ENCODE results near the gene STEAP1B. TPM values are rescaled to one million over a fixed set of nuclear protein-coding genes. Genes with fewer than 3 reads are reported as not detected.

Gene STEAP1B
- polyA plus RNA-seq, 1 of the 3 experiments (the other 2 are of a cell fraction) = 14.7 TPM

DNA sequence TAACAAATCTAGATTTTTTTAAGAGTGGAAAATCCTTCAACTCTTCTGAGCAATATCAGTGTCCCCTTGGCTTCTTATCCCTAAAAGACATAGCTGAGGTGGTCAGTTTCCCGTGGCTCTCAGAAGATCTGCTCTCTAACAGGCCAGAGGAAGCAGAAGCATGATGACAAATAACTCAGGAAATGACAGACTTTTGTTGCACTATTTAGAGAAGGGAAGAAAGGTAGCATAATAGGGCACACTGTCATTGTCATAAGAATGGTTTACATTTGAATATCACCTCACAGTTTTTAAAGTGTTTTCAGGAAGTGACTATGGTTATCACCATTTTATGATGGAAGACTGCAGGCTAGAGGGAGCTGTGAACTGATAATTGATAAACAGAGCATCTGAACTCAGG, 109.5 kb downstream of the STEAP1B start:
- no peak overlapping the region for H3K4me2 ChIP-seq
- H3K36me3 ChIP-seq (replicated peaks in 1 of 2; ENCODE audit: control insufficient read depth in 1 of 2, insufficient read depth in 2 of 2, low read length in 1 of 2) = no peaks in the 10 kb centered on the region
- H2AFZ ChIP-seq (ENCODE audit: low read depth) = no peak overlapping the region
- CTCF ChIA-PET = interaction anchor here (0.9 to 1.4 kb wide), 3 partner anchors 9 to 14 kb away, joined by 3 read pairs; no protein-coding TSS in a partner anchor
- POLR2A ChIA-PET = no interaction called here
- no peak overlapping the region for H3K27ac ChIP-seq (ENCODE audit: low read depth in 2 of 2, low read length in 1 of 2)
- H3K9me2 ChIP-seq = no peaks in the 10 kb centered on the region
- H3K27me3 ChIP-seq (ENCODE audit: insufficient read depth) = no peaks in the 10 kb centered on the region
- no peaks in the 10 kb centered on the region for H3K9me3 ChIP-seq
- no peaks in the 10 kb centered on the region for H3K79me2 ChIP-seq (ENCODE audit: insufficient read depth)
- H3K9ac ChIP-seq = no peak overlapping the region
- DNase-seq = no peak
- no peaks in the 10 kb centered on the region for H4K20me1 ChIP-seq (ENCODE audit: insufficient read depth)
- TF ChIP-seq TCF12 (IDR thresholded peaks at IDR 0.05) (no peak), RXRA (IDR thresholded peaks at IDR 0.05; ENCODE audit: borderline replicate concordance, low read depth) (no peak), GATA2 (CRISPR knock-in tag; IDR thresholded peaks at IDR 0.05) (no peak), JUND (IDR thresholded peaks at IDR 0.05) (no peak), EZH2phosphoT487 (IDR thresholded peaks at IDR 0.05; ENCODE audit: borderline replicate concordance, low read depth) (no peak), FOXJ3 (CRISPR knock-in tag; IDR thresholded peaks at IDR 0.05) (no peak), MXI1 (IDR thresholded peaks at IDR 0.05; ENCODE audit: low read depth, low read length) (no peak), FOXM1 (IDR thresholded peaks at IDR 0.05; ENCODE audit: low read depth) (no peak), TAF1 (IDR thresholded peaks at IDR 0.05; ENCODE audit: borderline replicate concordance, low read depth, low read length) (no peak), NRF1 (IDR thresholded peaks at IDR 0.05; ENCODE audit: low read depth, low read length) (no peak), EP300 (IDR thresholded peaks at IDR 0.05; ENCODE audit: borderline replicate concordance in 1 of 2, low read depth in 1 of 2, low read length in 1 of 2) (no peak), IRF3 (IDR thresholded peaks at IDR 0.05; ENCODE audit: low read depth, low read length) (no peak)
- TF ChIP-seq, protein P1, sequence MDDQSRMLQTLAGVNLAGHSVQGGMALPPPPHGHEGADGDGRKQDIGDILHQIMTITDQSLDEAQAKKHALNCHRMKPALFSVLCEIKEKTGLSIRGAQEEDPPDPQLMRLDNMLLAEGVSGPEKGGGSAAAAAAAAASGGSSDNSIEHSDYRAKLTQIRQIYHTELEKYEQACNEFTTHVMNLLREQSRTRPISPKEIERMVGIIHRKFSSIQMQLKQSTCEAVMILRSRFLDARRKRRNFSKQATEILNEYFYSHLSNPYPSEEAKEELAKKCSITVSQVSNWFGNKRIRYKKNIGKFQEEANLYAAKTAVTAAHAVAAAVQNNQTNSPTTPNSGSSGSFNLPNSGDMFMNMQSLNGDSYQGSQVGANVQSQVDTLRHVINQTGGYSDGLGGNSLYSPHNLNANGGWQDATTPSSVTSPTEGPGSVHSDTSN (IDR thresholded peaks at IDR 0.05) = no peak
- TF ChIP-seq, protein P2, sequence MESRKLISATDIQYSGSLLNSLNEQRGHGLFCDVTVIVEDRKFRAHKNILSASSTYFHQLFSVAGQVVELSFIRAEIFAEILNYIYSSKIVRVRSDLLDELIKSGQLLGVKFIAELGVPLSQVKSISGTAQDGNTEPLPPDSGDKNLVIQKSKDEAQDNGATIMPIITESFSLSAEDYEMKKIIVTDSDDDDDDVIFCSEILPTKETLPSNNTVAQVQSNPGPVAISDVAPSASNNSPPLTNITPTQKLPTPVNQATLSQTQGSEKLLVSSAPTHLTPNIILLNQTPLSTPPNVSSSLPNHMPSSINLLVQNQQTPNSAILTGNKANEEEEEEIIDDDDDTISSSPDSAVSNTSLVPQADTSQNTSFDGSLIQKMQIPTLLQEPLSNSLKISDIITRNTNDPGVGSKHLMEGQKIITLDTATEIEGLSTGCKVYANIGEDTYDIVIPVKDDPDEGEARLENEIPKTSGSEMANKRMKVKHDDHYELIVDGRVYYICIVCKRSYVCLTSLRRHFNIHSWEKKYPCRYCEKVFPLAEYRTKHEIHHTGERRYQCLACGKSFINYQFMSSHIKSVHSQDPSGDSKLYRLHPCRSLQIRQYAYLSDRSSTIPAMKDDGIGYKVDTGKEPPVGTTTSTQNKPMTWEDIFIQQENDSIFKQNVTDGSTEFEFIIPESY (IDR thresholded peaks at IDR 0.05; ENCODE audit: borderline replicate concordance, low read depth) = no peak
- TF ChIP-seq, protein P3, sequence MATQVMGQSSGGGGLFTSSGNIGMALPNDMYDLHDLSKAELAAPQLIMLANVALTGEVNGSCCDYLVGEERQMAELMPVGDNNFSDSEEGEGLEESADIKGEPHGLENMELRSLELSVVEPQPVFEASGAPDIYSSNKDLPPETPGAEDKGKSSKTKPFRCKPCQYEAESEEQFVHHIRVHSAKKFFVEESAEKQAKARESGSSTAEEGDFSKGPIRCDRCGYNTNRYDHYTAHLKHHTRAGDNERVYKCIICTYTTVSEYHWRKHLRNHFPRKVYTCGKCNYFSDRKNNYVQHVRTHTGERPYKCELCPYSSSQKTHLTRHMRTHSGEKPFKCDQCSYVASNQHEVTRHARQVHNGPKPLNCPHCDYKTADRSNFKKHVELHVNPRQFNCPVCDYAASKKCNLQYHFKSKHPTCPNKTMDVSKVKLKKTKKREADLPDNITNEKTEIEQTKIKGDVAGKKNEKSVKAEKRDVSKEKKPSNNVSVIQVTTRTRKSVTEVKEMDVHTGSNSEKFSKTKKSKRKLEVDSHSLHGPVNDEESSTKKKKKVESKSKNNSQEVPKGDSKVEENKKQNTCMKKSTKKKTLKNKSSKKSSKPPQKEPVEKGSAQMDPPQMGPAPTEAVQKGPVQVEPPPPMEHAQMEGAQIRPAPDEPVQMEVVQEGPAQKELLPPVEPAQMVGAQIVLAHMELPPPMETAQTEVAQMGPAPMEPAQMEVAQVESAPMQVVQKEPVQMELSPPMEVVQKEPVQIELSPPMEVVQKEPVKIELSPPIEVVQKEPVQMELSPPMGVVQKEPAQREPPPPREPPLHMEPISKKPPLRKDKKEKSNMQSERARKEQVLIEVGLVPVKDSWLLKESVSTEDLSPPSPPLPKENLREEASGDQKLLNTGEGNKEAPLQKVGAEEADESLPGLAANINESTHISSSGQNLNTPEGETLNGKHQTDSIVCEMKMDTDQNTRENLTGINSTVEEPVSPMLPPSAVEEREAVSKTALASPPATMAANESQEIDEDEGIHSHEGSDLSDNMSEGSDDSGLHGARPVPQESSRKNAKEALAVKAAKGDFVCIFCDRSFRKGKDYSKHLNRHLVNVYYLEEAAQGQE (IDR thresholded peaks at IDR 0.05; ENCODE audit: low read depth, low read length) = no peak
- TF ChIP-seq, protein P4, sequence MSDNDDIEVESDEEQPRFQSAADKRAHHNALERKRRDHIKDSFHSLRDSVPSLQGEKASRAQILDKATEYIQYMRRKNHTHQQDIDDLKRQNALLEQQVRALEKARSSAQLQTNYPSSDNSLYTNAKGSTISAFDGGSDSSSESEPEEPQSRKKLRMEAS (IDR thresholded peaks at IDR 0.05; ENCODE audit: low read depth) = no peak
- TF ChIP-seq, protein P5, sequence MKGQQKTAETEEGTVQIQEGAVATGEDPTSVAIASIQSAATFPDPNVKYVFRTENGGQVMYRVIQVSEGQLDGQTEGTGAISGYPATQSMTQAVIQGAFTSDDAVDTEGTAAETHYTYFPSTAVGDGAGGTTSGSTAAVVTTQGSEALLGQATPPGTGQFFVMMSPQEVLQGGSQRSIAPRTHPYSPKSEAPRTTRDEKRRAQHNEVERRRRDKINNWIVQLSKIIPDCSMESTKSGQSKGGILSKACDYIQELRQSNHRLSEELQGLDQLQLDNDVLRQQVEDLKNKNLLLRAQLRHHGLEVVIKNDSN (IDR thresholded peaks at IDR 0.05; ENCODE audit: borderline replicate concordance, low read depth) = no peak
- TF ChIP-seq, protein P6, sequence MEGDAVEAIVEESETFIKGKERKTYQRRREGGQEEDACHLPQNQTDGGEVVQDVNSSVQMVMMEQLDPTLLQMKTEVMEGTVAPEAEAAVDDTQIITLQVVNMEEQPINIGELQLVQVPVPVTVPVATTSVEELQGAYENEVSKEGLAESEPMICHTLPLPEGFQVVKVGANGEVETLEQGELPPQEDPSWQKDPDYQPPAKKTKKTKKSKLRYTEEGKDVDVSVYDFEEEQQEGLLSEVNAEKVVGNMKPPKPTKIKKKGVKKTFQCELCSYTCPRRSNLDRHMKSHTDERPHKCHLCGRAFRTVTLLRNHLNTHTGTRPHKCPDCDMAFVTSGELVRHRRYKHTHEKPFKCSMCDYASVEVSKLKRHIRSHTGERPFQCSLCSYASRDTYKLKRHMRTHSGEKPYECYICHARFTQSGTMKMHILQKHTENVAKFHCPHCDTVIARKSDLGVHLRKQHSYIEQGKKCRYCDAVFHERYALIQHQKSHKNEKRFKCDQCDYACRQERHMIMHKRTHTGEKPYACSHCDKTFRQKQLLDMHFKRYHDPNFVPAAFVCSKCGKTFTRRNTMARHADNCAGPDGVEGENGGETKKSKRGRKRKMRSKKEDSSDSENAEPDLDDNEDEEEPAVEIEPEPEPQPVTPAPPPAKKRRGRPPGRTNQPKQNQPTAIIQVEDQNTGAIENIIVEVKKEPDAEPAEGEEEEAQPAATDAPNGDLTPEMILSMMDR (IDR thresholded peaks at IDR 0.05) = no peak
- 79% methylated on average over 1 of the region's 1 CpG for WGBS (ENCODE audit: low lambda C conversion rate)
- peaks cover 6 to 12% of the 10 kb centered on the region in 2 experiments; a peak in 3 of 4 replicates for H3K4me1 ChIP-seq (ENCODE audit: control insufficient read depth in 1 of 2, insufficient read depth in 2 of 2, low read depth in 1 of 2, low read length in 1 of 2)
- no peak overlapping the region for H3K4me3 ChIP-seq (ENCODE audit: low read depth in 2 of 2, low read length in 1 of 2)
- H3F3A ChIP-seq (replicated peaks; ENCODE audit: insufficient read depth) = peaks cover 16% of the 10 kb centered on the region
